ENCODE results near the gene SLCO3A1. TPM values are rescaled to one million over a fixed set of nuclear protein-coding genes. Genes with fewer than 3 reads are reported as not detected.
A peak's percentile ranks its signal among the peaks of the same experiment; 100 is the strongest.

The SLCO3A1 gene
- total and polyA plus RNA-seq, 2 of the 8 experiments (the other 6 are each of a cell fraction or from before 2014, with no cell fraction given), result 15.1 to 20.4 TPM

GRCh38 chr15:91956026-91956723 is 102.7 kb downstream of the SLCO3A1 start:
- DNase-seq (ENCODE audit: low read depth in 1 of 2, low spot score in 2 of 2), result no peak
- WGBS, 2 experiments (ENCODE audit: extremely low coverage in 1 of 2, insufficient coverage in 1 of 2, insufficient read length in 1 of 2, insufficient replicate concordance in 2 of 2, low coverage in 1 of 2, low lambda C conversion rate in 2 of 2, missing lambda C conversion rate in 1 of 2), result 73% methylated on average over 8 of the region's 8 CpGs; no CpG with 5 or more reads in 1 of the 2 experiments
- peaks cover 5% of the 10 kb centered on the region; the same call in 1 of the 2 replicates for H3K79me1 ChIP-seq (ENCODE audit: low read depth, low read length)
- TF ChIP-seq YY1 (IDR thresholded peaks at IDR 0.05; ENCODE audit: low read depth, low read length) (no peak), JUN (IDR thresholded peaks at IDR 0.05; ENCODE audit: low read depth, low read length) (no peak), ATF2 (IDR thresholded peaks at IDR 0.05; ENCODE audit: low read length) (no peak), SIN3A (conservative IDR thresholded peaks at IDR 0.05 in 1 of 2, IDR thresholded peaks at IDR 0.05 in 1 of 2; ENCODE audit: low read depth in 1 of 2, low read length in 2 of 2) (no peak), HDAC6 (IDR thresholded peaks at IDR 0.05; ENCODE audit: low read depth, low read length) (no peak), POLR2A (IDR thresholded peaks at IDR 0.05; ENCODE audit: control extremely low read depth in 1 of 2, low read depth in 2 of 2, low read length in 2 of 2) (no peak), SRF (IDR thresholded peaks at IDR 0.05; ENCODE audit: low read depth, low read length) (no peak), SIX5 (IDR thresholded peaks at IDR 0.05; ENCODE audit: low read depth, low read length) (no peak), JUND (IDR thresholded peaks at IDR 0.05; ENCODE audit: low read length) (no peak), EZH2 (IDR thresholded peaks at IDR 0.05; ENCODE audit: low read depth, low read length, severe bottlenecking) (no peak), POU5F1 (IDR thresholded peaks at IDR 0.05; ENCODE audit: low read depth, low read length) (no peak)

More at GRCh38 chr15:91956026-91956723, 102.7 kb downstream of the SLCO3A1 start:
- Histone ChIP-seq H2BK15ac (ENCODE audit: low read length) (no peak overlapping the region), H3K4me2 (ENCODE audit: insufficient read depth in 1 of 2, low read depth in 2 of 2, low read length in 2 of 2) (0 out of 4 replicates have a peak overlapping the region, but pooled peaks of 1 of the 2 experiments have one; percentile 29), H2BK20ac (ENCODE audit: low read length) (0 out of 2 replicates have a peak overlapping the region, but pooled peaks have one; percentile 35), H4K20me1 (replicated peaks in 1 of 2; ENCODE audit: control insufficient read depth in 1 of 2, insufficient read depth in 2 of 2, low read length in 2 of 2) (no peaks in the 10 kb centered on the region), H2AFZ (ENCODE audit: low read length) (no peak overlapping the region), H2BK5ac (ENCODE audit: low read depth, low read length) (no peak overlapping the region), H3K9me3 (ENCODE audit: insufficient read depth in 2 of 2, low read depth in 1 of 2, low read length in 1 of 2) (no peaks in the 10 kb centered on the region), H3K9ac (replicated peaks in 1 of 4; ENCODE audit: extremely low read depth in 1 of 4, low read depth in 3 of 4, low read length in 3 of 4) (no peak overlapping the region; a peak in 1 of 7 replicates), H3K27me3 (replicated peaks in 1 of 4; ENCODE audit: control insufficient read depth in 3 of 4, extremely low read depth in 1 of 4, insufficient read depth in 3 of 4, low read length in 3 of 4) (no peaks in the 10 kb centered on the region), H3K4ac (replicated peaks; ENCODE audit: insufficient read length, low read depth, low read length) (no peak overlapping the region), H3K14ac (ENCODE audit: insufficient read length) (no peak overlapping the region), H3K18ac (ENCODE audit: extremely low read depth, low read length) (peak overlapping the region; percentile 75; the same call in 1 of the 2 replicates), H3K4me3 (ENCODE audit: extremely low read depth in 1 of 4, insufficient read depth in 2 of 4, low read depth in 3 of 4, low read length in 4 of 4) (no peak overlapping the region), H4K5ac (ENCODE audit: insufficient read length, low read depth, low read length) (no peak overlapping the region), H3K23me2 (ENCODE audit: low read depth, low read length) (no peaks in the 10 kb centered on the region), H2BK120ac (replicated peaks; ENCODE audit: low read depth, low read length) (no peak overlapping the region), H3K4me1 (replicated peaks in 1 of 4; ENCODE audit: control insufficient read depth in 3 of 4, insufficient read depth in 4 of 4, low read length in 3 of 4) (peaks cover 3 to 9% (median 5%) of the 10 kb centered on the region in 4 experiments; a peak in 5 of 7 replicates), H3K27ac (ENCODE audit: low read depth, low read length) (no peak overlapping the region), H2AK5ac (ENCODE audit: low read depth, low read length) (peak overlapping the region; percentile 29; the same call in 1 of the 2 replicates), H4K91ac (replicated peaks; ENCODE audit: insufficient read length, low read length) (no peak overlapping the region), H3K56ac (replicated peaks; ENCODE audit: insufficient read length, low read depth, low read length) (no peak overlapping the region), H3K23ac (ENCODE audit: insufficient read length) (no peak overlapping the region), H3K36me3 (ENCODE audit: control insufficient read depth in 2 of 4, insufficient read depth in 4 of 4, low read length in 3 of 4) (no peaks in the 10 kb centered on the region), H2BK12ac (ENCODE audit: low read depth, low read length) (no peak overlapping the region), H3K79me2 (ENCODE audit: control insufficient read depth in 1 of 2, insufficient read depth in 2 of 2, low read length in 2 of 2) (peaks cover 0 to 12% of the 10 kb centered on the region in 2 experiments; a peak in 2 of 4 replicates), H4K8ac (ENCODE audit: extremely low read depth, insufficient read depth, low read length) (no peak overlapping the region)
- ChIA-PET CTCF (ENCODE audit: partially characterized antibody) (interaction anchor here (0.5 to 1.7 kb wide), 3 partner anchors 9 to 885 kb away, joined by 4 to 8 read pairs (median 4); no protein-coding TSS in a partner anchor), POLR2A (ENCODE audit: partially characterized antibody) (interaction anchor here (0.8 to 1.3 kb wide), 2 partner anchors 9 to 14 kb away, joined by 3 read pairs; no protein-coding TSS in a partner anchor)
- no peak for FAIRE-seq
